ENCODE measurements around the gene SOX15.

The SOX15 gene

GRCh38 chr17:7589891-7590691, at the start of gene SOX15:
TSS of gene SOX15 (minus strand) at chr17:7590094. CDS start at chr17:7589676, 418 bp downstream.
- TF ChIP-seq ZFX (IDR thresholded peaks at IDR 0.05; ENCODE audit: borderline replicate concordance), result no peak
- no peak for TF ChIP-seq CTCF (IDR thresholded peaks at IDR 0.05)
- peak within 1 kb of the TSS; percentile 61 for H3K27ac ChIP-seq

- no peak for TF ChIP-seq CTCF (IDR thresholded peaks at IDR 0.05)
- no peak for TF ChIP-seq ZFX (IDR thresholded peaks at IDR 0.05; ENCODE audit: borderline replicate concordance)
- no peak overlapping the region for H3K27ac ChIP-seq
Observed at GRCh38 chr17:7636163-7636562, 46.3 kb upstream of the SOX15 start.

GRCh38 chr17:7634384-7634783, 44.5 kb upstream of the SOX15 start:
- H3K27ac ChIP-seq, result no peak overlapping the region
- TF ChIP-seq CTCF (IDR thresholded peaks at IDR 0.05) (peak; percentile 66), ZFX (IDR thresholded peaks at IDR 0.05; ENCODE audit: borderline replicate concordance) (no peak)

GRCh38 chr17:7633093-7633492, 43.2 kb upstream of the SOX15 start:
- TF ChIP-seq ZFX (IDR thresholded peaks at IDR 0.05; ENCODE audit: borderline replicate concordance), result no peak
- TF ChIP-seq CTCF (IDR thresholded peaks at IDR 0.05), result no peak
- H3K27ac ChIP-seq, result no peak overlapping the region

- H3K27ac ChIP-seq, result no peak overlapping the region
- TF ChIP-seq CTCF (IDR thresholded peaks at IDR 0.05) (peak; percentile 78), ZFX (IDR thresholded peaks at IDR 0.05; ENCODE audit: borderline replicate concordance) (no peak)
Observed at GRCh38 chr17:7632492-7632894, 42.6 kb upstream of the SOX15 start.

- TF ChIP-seq CTCF (IDR thresholded peaks at IDR 0.05), result no peak
- TF ChIP-seq ZFX (IDR thresholded peaks at IDR 0.05; ENCODE audit: borderline replicate concordance), result no peak
- no peak overlapping the region for H3K27ac ChIP-seq
Observed at GRCh38 chr17:7631398-7632380, 41.8 kb upstream of the SOX15 start.

Data from 22Rv1 (cell line).